ENCODE measurements around the gene GRAP2. TPM values are rescaled to one million over a fixed set of nuclear protein-coding genes. Genes with fewer than 3 reads are reported as not detected.

Gene GRAP2
- polyA plus RNA-seq, 1 of the 3 experiments (the other 2 are of a cell fraction), result 0.13 TPM

- ChIA-PET POLR2A (no interaction called here), CTCF (interaction anchor here (1.7 kb wide), 1 partner anchor 18 kb away, joined by 7 read pairs; no protein-coding TSS in a partner anchor)
- Histone ChIP-seq H3K9me2 (no peaks in the 10 kb centered on the region), H3K4me1 (ENCODE audit: control insufficient read depth in 1 of 2, insufficient read depth in 2 of 2, low read depth in 1 of 2, low read length in 1 of 2) (peaks cover 0 to 7% of the 10 kb centered on the region in 2 experiments; a peak in 1 of 4 replicates), H3K27ac (ENCODE audit: low read depth in 2 of 2, low read length in 1 of 2) (no peak overlapping the region), H3K79me2 (ENCODE audit: insufficient read depth) (no peaks in the 10 kb centered on the region), H3K27me3 (ENCODE audit: insufficient read depth) (no peaks in the 10 kb centered on the region), H3K4me3 (ENCODE audit: low read depth in 2 of 2, low read length in 1 of 2) (no peak overlapping the region), H3F3A (replicated peaks; ENCODE audit: insufficient read depth) (no peaks in the 10 kb centered on the region), H3K36me3 (replicated peaks in 1 of 2; ENCODE audit: control insufficient read depth in 1 of 2, insufficient read depth in 2 of 2, low read length in 1 of 2) (no peaks in the 10 kb centered on the region), H4K20me1 (ENCODE audit: insufficient read depth) (no peaks in the 10 kb centered on the region), H3K9me3 (no peaks in the 10 kb centered on the region), H2AFZ (ENCODE audit: low read depth) (no peak overlapping the region), H3K4me2 (no peak overlapping the region), H3K9ac (no peak overlapping the region)
- 70% methylated on average over 4 of the region's 8 CpGs for WGBS (ENCODE audit: low lambda C conversion rate)
- DNase-seq, result no peak
- TF ChIP-seq SIN3A (IDR thresholded peaks at IDR 0.05; ENCODE audit: borderline replicate concordance, low read depth, low read length) (no peak), RXRA (IDR thresholded peaks at IDR 0.05; ENCODE audit: borderline replicate concordance, low read depth) (no peak), RCOR1 (IDR thresholded peaks at IDR 0.05; ENCODE audit: low read length) (no peak), GATA2 (CRISPR knock-in tag; IDR thresholded peaks at IDR 0.05) (no peak), CHD2 (IDR thresholded peaks at IDR 0.05; ENCODE audit: low read length, partially characterized antibody) (no peak), MXI1 (IDR thresholded peaks at IDR 0.05; ENCODE audit: low read depth, low read length) (no peak), EZH2phosphoT487 (IDR thresholded peaks at IDR 0.05; ENCODE audit: borderline replicate concordance, low read depth) (no peak), PBX3 (IDR thresholded peaks at IDR 0.05) (no peak), USF2 (IDR thresholded peaks at IDR 0.05; ENCODE audit: borderline replicate concordance, low read depth, low read length) (no peak), NFIC (IDR thresholded peaks at IDR 0.05; ENCODE audit: borderline replicate concordance) (no peak), ZBTB33 (IDR thresholded peaks at IDR 0.05; ENCODE audit: borderline replicate concordance, low read depth) (no peak), USF1 (IDR thresholded peaks at IDR 0.05; ENCODE audit: borderline replicate concordance, low read depth) (no peak), TCF12 (IDR thresholded peaks at IDR 0.05) (no peak), RFX5 (IDR thresholded peaks at IDR 0.05; ENCODE audit: low read length) (no peak), FOSL2 (IDR thresholded peaks at IDR 0.05; ENCODE audit: borderline replicate concordance, low read depth) (no peak), REST (IDR thresholded peaks at IDR 0.05; ENCODE audit: low read depth, low read length) (no peak), SMC3 (IDR thresholded peaks at IDR 0.05; ENCODE audit: low read depth, low read length) (no peak), RAD21 (IDR thresholded peaks at IDR 0.05; ENCODE audit: low read length) (no peak), FOXJ3 (CRISPR knock-in tag; IDR thresholded peaks at IDR 0.05) (no peak)
Observed at GRCh38 chr22:40006641-40007040, 105.8 kb downstream of the GRAP2 start.
